Astrocyte (in vitro differentiated cells and primary cell): ENCODE results near the gene OPTN. TPM values are rescaled to one million over a fixed set of nuclear protein-coding genes. Genes with fewer than 3 reads are reported as not detected.

Experiments
- DNase-seq: peaks from one replicate; pipeline ENCODE4 v3.0.0-alpha.2; 2010; ENCODE audit warnings: low read depth
- FAIRE-seq: peaks from 2 replicates; lab custom pipeline; 2011; peaks lifted over from hg19 to GRCh38; lab: Jason Lieb, UNC
- H2AFZ ChIP-seq: 2 replicates; pipeline ENCODE4 v1.6.0; 2012; ENCODE audit warnings: low read depth, low read length, inconsistent platforms
- H3K27ac ChIP-seq: 2 replicates; pipeline ENCODE4 v1.5.1; 2011; ENCODE audit warnings: low read depth, low read length, inconsistent platforms
- H3K27me3 ChIP-seq: 2 replicates; pipeline ENCODE4 v1.6.0; 2011; ENCODE audit warnings: low read length, inconsistent platforms; ENCODE audit not compliant: insufficient read depth
- H3K36me3 ChIP-seq: 2 replicates; pipeline ENCODE4 v1.5.1; 2011; ENCODE audit warnings: low read length, inconsistent platforms; ENCODE audit not compliant: insufficient read depth
- H3K4me1 ChIP-seq: 2 replicates; pipeline ENCODE4 v1.5.1; 2011; ENCODE audit warnings: low read length, inconsistent platforms; ENCODE audit not compliant: insufficient read depth
- H3K4me2 ChIP-seq: 2 replicates; pipeline ENCODE4 v1.6.0; 2012; ENCODE audit warnings: low read length, inconsistent platforms
- H3K4me3 ChIP-seq: 2 replicates; pipeline ENCODE4 v1.5.1; 2011; ENCODE audit warnings: low read depth, mild to moderate bottlenecking, low read length, inconsistent platforms; ENCODE audit not compliant: insufficient read depth
- H3K79me2 ChIP-seq: 2 replicates; pipeline ENCODE4 v1.6.0; 2012; ENCODE audit warnings: mild to moderate bottlenecking, low read length, inconsistent platforms; ENCODE audit not compliant: insufficient read depth
- H3K9ac ChIP-seq: 2 replicates; pipeline ENCODE4 v1.6.0; 2012; ENCODE audit warnings: mild to moderate bottlenecking, low read length, inconsistent platforms
- H3K9me3 ChIP-seq: 2 replicates; pipeline ENCODE4 v1.5.1; 2012; ENCODE audit warnings: low read depth, mild to moderate bottlenecking, low read length, inconsistent platforms; ENCODE audit not compliant: insufficient read depth
- H4K20me1 ChIP-seq: 2 replicates; pipeline ENCODE4 v1.6.0; 2012; ENCODE audit warnings: low read length, inconsistent platforms; ENCODE audit not compliant: insufficient read depth
- H3K27ac Mint-ChIP-seq: one replicate; pipeline ENCODE4 v1.8.0; 2021; ENCODE audit warnings: mild to moderate bottlenecking, mixed read lengths; ENCODE audit not compliant: unreplicated experiment
- H3K27me3 Mint-ChIP-seq: one replicate; pipeline ENCODE4 v1.8.0; 2021; ENCODE audit warnings: low read depth, mixed read lengths; ENCODE audit not compliant: unreplicated experiment
- H3K36me3 Mint-ChIP-seq: one replicate; pipeline ENCODE4 v1.8.0; 2021; ENCODE audit warnings: low read depth, mixed read lengths; ENCODE audit not compliant: unreplicated experiment
- H3K4me1 Mint-ChIP-seq: one replicate; pipeline ENCODE4 v1.8.0; 2021; ENCODE audit warnings: low read depth, mixed read lengths; ENCODE audit not compliant: unreplicated experiment
- H3K4me3 Mint-ChIP-seq: one replicate; pipeline ENCODE4 v1.8.0; 2021; ENCODE audit warnings: mild to moderate bottlenecking, moderate library complexity, mixed read lengths; ENCODE audit not compliant: unreplicated experiment
- H3K9me3 Mint-ChIP-seq: one replicate; pipeline ENCODE4 v1.8.0; 2021; ENCODE audit warnings: mild to moderate bottlenecking, mixed read lengths; ENCODE audit not compliant: unreplicated experiment
- EZH2 ChIP-seq: IDR thresholded peaks from 2 replicates; pipeline ENCODE4 v1.6.1; 2012; ENCODE audit warnings: mild to moderate bottlenecking, low read length, inconsistent platforms; ENCODE audit not compliant: insufficient read depth
- total RNA-seq: library from RNA; stranded (reverse); gene quantifications from 2 replicates; pipeline ENCODE4 v1.2.1, GENCODE V29; 2021
- TF ChIP-seq, protein P1 (sequence below): IDR thresholded peaks from 2 replicates; pipeline ENCODE4 v1.5.1; 2011; ENCODE audit warnings: low read depth, mild to moderate bottlenecking, inconsistent platforms, low read length, moderate library complexity; ENCODE audit not compliant: insufficient read depth

OPTN gene
- total RNA-seq, 1 donor from 2014 or later: 164 TPM

DNA sequence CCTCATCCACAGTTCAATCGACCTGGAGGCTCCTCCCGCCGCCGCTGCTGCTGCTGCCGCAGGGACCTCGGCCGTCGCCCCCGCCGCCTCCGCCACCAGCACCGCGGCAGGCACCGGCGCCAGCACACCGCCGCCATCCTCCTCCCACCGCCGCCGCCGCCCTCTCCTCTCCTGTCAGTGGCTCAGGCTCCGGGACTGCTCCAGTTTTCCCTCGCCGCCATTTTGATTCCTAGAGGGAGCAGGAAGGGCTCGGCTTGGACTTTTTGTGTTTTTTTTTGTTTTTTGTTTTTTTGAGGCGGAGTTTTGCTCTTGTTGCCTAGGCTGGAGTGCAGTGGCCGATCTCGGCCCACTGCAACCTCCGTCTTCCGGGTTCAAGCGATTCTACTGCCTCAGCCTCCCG is 58.4 kb downstream of the OPTN start:
- H3K27me3 ChIP-seq: no peaks in the 10 kb centered on the region
- no peak overlapping the region for H3K4me3 Mint-ChIP-seq
- TF ChIP-seq EZH2: no peak
- TF ChIP-seq, protein P1, sequence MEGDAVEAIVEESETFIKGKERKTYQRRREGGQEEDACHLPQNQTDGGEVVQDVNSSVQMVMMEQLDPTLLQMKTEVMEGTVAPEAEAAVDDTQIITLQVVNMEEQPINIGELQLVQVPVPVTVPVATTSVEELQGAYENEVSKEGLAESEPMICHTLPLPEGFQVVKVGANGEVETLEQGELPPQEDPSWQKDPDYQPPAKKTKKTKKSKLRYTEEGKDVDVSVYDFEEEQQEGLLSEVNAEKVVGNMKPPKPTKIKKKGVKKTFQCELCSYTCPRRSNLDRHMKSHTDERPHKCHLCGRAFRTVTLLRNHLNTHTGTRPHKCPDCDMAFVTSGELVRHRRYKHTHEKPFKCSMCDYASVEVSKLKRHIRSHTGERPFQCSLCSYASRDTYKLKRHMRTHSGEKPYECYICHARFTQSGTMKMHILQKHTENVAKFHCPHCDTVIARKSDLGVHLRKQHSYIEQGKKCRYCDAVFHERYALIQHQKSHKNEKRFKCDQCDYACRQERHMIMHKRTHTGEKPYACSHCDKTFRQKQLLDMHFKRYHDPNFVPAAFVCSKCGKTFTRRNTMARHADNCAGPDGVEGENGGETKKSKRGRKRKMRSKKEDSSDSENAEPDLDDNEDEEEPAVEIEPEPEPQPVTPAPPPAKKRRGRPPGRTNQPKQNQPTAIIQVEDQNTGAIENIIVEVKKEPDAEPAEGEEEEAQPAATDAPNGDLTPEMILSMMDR: no peak
- H3K36me3 Mint-ChIP-seq: no peaks in the 10 kb centered on the region
- FAIRE-seq (no peak), DNase-seq (no peak)
- H3K9ac ChIP-seq: no peak overlapping the region
- H3K27me3 Mint-ChIP-seq: no peaks in the 10 kb centered on the region
- no peaks in the 10 kb centered on the region for H4K20me1 ChIP-seq
- H3K79me2 ChIP-seq: peaks cover 15% of the 10 kb centered on the region
- H3K27ac ChIP-seq: no peak overlapping the region
- no peaks in the 10 kb centered on the region for H3K9me3 ChIP-seq
- H3K4me1 Mint-ChIP-seq: peaks cover 1% of the 10 kb centered on the region
- H3K4me3 ChIP-seq: no peak overlapping the region
- H3K36me3 ChIP-seq: no peaks in the 10 kb centered on the region
- H2AFZ ChIP-seq: no peak overlapping the region
- no peak overlapping the region for H3K27ac Mint-ChIP-seq
- no peak overlapping the region for H3K4me2 ChIP-seq
- peaks cover 2% of the 10 kb centered on the region for H3K4me1 ChIP-seq
- peaks cover 4% of the 10 kb centered on the region for H3K9me3 Mint-ChIP-seq

DNA sequence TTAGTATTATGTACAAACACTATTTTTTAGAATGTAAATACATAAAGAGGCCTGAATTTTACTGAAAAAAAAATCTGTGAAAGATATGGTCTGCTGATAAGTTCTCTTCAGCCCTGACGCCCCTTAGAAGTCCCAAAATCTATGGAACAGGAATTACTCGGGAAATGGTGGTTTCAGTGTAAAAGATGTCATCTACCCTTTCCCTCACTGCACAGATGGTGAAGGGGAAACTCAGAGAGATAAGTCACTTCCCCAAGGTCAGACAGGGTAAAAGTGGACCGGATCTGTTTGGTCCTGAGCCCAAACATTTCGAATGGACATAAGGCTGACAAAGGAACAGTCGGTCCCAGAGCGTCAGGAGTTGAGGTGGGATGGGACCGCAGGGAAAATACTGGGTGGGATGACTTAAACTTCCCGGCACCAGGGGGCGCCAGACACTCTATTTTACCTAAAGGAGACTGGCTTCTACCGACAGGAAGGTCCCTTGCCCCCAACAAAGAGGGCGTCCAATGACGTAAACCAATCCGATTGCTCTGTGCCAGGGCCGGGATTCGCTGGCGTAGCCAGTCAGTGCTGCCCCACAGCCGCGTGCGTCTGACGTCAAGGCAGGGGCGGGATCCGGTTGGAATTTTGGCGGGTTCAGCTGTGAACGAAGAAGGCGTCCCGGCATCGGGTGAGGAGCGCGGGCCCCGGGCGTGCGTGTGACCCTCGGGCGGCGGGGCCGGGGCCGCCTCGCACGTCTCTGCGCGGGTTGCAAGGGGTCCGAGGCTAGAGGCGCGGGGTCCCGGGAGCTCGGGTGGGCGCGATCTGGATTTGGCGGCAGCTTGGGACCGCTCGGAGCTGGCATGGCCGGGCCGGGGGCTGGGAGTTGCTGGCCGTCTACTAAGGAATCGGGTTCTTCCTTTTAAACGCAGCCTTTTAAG is 61.2 kb downstream of the OPTN start, which contains the start of gene MCM10:
TSS of gene MCM10 (plus strand) at position 625 of the 923 bp plus-strand sequence. CDS start 2,645 bp downstream, outside the sequence.
- DNase-seq: peak; percentile 99
- Histone ChIP-seq H3K9ac (peak within 1 kb of the TSS; percentile 73), H3K36me3 (no peaks in the 10 kb centered on the region), H3K27ac (peak within 1 kb of the TSS; percentile 63), H3K4me1 (peaks cover 2% of the 10 kb centered on the region), H3K79me2 (peaks cover 19% of the 10 kb centered on the region), H3K4me3 (peak within 1 kb of the TSS; percentile 78), H3K27me3 (no peaks in the 10 kb centered on the region), H4K20me1 (no peaks in the 10 kb centered on the region), H3K4me2 (peak within 1 kb of the TSS; percentile 87), H2AFZ (peak within 1 kb of the TSS; percentile 97), H3K9me3 (no peaks in the 10 kb centered on the region)
- peak; percentile 50 for FAIRE-seq
- no peaks in the 10 kb centered on the region for H3K27me3 Mint-ChIP-seq
- no peak within 1 kb of the TSS for H3K27ac Mint-ChIP-seq
- peaks cover 1% of the 10 kb centered on the region for H3K9me3 Mint-ChIP-seq
- peak within 1 kb of the TSS; percentile 83 for H3K4me3 Mint-ChIP-seq
- H3K4me1 Mint-ChIP-seq: peaks cover 1% of the 10 kb centered on the region
- no peak for TF ChIP-seq EZH2
- TF ChIP-seq, protein P1: peak; percentile 75
- H3K36me3 Mint-ChIP-seq: no peaks in the 10 kb centered on the region
